HG03565 (cell line): ENCODE data around the gene VPREB3.

Source experiments
- ATAC-seq: cut with Tn5 transposase; IDR thresholded peaks from one replicate; pipeline ENCODE4 v1.9.1; 2021; ENCODE audit warnings: mild to moderate bottlenecking, moderate library complexity; ENCODE audit not compliant: unreplicated experiment

The VPREB3 gene

GRCh38 chr22:23704062-23704461 lies 50.2 kb downstream of the VPREB3 start:
- ATAC-seq = no peak
